Measurements from ENCODE around the gene ARHGAP29.

Gene ARHGAP29

DNA sequence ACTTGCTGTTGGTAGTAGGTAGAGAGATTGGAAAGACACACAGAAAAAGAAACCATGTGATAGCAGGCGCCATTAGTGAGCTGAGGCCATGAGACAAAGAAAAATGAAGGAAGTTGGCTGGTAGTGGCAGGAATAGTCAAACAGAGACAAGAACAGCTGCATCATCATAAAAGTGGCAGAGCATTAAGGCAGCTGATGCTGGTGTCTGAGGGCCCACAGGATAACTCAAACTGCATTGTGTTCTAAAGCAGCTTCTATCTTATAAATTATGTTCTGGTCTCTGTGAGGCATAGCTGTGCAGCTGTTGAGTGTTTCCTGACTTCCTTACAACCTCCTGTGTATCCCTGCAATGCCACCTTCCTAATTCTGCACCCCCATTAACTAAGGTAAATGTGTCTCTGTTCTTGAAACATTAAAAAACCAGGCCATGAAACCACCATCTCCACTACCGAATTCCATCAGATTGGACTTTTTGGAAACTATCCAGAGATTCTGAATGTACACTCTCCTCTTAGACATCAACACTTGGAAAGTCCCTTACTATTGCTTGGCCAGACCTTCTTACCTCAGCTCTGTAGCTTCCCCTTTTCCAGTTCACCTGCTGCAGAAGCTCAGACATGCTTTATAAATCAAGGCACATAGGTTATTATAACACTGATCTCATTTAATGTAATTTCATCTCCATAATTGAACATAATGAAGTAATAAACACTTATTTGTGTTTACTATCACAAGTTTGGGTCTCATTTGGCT is 23.4 kb upstream of the ARHGAP29 start:
- DNase-seq = no peak

- DNase-seq = no peak
Measured at GRCh38 chr1:94259635-94260289, 22.4 kb upstream of the ARHGAP29 start.

- no peak for DNase-seq
Measured at GRCh38 chr1:94258873-94259331, 21.5 kb upstream of the ARHGAP29 start.

DNA sequence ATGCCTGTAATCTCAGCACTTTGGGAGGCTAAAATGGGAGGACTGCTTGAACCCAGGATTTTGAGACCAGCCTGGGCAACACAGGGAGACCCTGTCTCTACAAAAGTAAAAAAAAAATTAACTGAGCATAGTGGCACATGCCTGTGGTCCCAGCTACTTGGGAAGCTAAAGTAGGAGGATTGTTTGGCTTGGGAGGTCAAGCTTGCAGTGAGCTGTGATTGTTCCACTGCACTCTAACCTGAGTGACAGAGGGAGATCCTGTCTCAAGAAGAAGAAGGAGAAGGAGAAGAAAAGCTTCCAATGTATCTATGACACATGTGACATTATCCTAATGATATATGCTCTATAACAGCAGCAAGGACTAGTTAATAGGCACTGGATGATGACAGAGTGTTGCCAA is 20.1 kb upstream of the ARHGAP29 start:
- DNase-seq = no peak

- DNase-seq = no peak
Measured at GRCh38 chr1:94255476-94255875, 18.1 kb upstream of the ARHGAP29 start.

DNA sequence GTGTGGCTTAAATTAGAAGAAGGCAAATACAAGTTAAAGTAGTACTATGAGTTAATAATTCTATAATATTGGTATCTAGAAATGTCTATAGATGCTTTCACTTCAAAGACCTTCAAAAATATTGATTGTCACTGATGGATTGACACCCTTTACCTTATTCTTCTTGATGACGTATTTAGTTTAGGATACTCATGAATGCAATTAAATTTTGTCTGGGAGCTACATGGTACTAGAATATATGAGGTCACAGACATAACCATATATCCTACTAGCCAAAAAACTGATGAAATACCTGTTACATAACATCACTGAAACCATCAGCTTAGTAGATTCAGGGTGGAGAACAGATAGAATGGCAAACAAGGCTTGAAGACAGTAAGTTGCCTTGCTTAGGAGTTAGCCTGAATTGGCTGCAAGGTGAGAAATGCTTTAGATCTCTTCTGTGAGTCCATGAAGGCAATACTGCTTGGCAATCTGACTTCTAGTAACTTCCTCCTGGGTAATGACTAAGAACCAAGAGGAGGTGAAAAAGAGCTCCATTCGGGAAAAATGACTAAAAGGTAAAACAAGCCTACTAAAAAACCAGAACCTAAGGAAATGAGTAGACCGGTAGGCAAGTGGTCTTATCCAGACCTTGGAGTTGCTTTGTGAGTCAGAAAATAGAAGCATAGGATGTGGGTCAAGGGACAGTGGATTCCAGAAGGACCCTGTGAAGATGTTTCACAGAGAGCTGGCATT is 16.9 kb upstream of the ARHGAP29 start:
- no peak for DNase-seq

DNA sequence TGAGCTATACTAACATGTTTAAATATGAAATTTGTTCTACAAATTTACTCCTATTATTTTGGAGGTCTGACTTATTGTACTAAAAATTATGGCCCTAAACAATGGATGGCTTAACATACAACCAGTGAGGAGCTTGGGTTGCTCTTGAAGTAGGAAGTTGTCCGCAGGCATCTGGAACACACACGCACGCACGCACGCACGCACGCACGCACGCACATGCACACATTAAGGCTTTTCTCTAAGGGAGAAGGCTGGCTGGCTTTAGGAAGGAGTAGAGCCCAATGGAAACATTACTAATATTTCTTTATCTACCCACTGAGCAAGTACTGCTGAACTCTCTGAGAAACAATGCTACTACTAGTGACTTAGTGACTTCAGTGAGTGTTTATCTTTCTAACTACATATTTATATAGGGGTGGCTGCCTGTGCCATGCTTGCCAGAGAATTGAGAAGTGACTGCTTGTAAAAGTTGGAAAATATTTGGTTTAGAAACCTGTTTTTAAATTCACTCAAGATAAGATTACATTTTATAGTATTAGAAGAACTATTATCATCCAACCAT is 16.2 kb upstream of the ARHGAP29 start:
- DNase-seq = no peak

- DNase-seq = no peak
Measured at GRCh38 chr1:94250341-94250740, 13.0 kb upstream of the ARHGAP29 start.

DNA sequence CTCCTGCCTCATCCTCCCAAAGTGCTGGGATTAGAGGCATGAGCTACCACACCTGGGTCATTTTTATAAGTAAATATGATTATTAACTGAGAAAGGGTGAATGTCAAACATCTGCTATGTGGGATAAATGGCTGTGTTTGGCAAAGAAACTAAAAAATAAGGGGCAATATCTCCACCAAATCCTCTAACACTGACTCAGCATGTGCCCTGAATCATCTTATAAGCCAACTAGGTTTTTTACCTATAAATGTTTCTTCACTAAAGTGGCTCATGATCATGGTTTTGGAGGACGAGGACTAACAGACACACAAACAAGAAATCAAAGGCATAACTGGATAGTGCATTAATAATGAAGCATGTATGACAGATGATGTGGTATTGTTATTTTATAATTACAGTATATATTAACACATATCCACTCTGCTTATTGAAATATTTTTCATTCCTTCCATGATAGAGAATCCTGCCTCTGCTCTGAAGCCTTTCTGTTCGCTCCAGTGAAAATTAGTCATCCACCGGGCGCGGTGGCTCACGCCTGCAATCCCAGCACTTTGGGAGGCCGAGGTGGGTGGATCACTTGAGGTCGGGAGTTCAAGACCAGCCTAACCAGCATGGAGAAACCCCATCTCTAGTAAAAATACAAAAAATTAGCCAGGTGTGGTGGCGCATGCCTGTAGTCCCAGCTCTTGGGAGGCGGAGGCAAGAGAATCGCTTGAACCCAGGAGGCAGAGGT is 11.7 kb upstream of the ARHGAP29 start:
- DNase-seq = no peak

DNA sequence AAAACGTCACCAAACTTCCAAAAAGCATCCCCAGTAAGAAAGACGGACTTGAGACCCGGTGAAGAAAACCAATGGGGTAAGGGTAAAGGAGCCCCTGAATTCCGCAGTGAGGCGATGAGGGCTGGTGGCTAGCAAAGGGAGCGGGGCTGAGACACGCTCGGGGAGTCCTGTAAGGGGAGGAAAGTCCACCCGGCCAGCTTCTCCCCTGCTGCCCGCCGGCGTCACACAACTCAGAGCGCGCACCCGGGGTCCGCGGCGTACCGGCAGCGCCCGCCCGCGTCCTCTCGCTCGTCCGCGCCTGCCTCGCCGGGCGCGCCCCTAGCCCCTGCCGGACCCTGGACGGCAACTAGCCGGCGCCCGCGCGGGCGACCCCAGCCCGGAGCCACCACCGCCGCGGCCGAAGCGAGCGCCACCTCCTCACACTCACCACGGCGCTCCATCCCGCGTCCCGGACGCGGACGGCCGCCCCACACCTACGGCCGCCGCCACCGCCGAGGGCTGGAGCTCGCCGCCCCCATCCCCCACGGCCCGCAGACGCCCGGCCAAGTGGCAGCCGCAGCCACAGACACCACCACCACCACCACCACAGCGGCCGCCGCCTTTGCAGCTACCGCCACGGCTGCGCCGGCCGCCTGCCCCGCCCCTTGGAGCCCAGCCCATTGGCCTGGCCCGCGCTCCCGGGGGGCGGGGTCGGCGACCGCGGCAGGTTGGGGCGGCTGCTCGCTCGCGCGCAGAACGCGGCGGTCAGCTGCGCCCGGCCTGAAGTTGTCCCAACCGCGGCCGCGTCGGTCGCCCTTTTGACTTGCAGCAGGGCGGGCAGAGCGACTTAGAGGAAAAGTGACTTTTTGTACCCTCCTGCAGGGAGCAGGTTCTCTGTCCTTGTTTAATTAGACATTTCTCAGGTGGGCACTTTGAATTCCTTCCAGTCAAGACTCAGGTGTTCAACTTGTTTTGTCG is 10.0 kb upstream of the ARHGAP29 start:
- DNase-seq = peak; percentile 67

GRCh38 chr1:94246692-94247137 is 9.3 kb upstream of the ARHGAP29 start:
- DNase-seq = no peak

- no peak for DNase-seq
Measured at GRCh38 chr1:94245747-94246438, 8.5 kb upstream of the ARHGAP29 start.

GRCh38 chr1:94244816-94245215 is 7.4 kb upstream of the ARHGAP29 start:
- no peak for DNase-seq

DNA sequence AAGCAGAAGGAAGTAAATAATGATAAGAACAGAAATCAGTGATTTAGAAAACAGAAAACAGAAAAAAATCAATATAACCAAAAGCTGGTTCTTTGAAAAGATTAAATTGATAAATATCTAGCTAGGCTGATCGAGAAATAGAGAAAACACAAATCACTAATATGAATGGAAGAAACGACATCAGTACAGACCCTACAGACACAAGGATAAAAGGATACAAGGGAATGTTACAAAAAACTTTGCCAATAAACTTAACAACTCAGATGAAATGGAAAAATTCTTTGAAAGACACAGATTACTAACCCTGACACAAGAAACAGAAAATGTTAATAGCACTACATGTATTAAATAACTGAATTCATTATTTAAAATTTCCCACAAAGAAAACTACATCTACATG is 6.3 kb upstream of the ARHGAP29 start:
- no peak for DNase-seq

- DNase-seq = no peak
Measured at GRCh38 chr1:94240822-94241221, 3.4 kb upstream of the ARHGAP29 start.

- no peak for DNase-seq
Measured at GRCh38 chr1:94239796-94240195, 2.4 kb upstream of the ARHGAP29 start.

DNA sequence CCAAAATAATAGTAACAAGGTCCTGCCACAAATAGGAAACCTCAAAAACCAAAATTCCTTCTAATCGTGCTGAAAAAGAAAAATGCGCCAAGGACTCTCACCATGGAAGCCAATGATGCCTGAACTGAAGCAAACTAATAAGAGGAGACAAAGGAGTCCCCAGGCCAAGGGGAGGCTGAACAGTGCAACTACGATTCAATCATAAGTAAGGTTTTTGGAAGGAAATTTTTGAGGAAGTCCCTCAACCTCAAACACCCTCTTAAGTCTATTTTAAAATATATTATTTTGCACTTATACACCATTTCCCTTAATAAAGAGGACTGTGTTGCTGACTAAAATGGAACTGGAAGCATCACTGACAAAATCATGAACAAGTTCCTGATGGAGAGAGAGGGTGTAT is 1.7 kb upstream of the ARHGAP29 start:
- no peak for DNase-seq

DNA sequence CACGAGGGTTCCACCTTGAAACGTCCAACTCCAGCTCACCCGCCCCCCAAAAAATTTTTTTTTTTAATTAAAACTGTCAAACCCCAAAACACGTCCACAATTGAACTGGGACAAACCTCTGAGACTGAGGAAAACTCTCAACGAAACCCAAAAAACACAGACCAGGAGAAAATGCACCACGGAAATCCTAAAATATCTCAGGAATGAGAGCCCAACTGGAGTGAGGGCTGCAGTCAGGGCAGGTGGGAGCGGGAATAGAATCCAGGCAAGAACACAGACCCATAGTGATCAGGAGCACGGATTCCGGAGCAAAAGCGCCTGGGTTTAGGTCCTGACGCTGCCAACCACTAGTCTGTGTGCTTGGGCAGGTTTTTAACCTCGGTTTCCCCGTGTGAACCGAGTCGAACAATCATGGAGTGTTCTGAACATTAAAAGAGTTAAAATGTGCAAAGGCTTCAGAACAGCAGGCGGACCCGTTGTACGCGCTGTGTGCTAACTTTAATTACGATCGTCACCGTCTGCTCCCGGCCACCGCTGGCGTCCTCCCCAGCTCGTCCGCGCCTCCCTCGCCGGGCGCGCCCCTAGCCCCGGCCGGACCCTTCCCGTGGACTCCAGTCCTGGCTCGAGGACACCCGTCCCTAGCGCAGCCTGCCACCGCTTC is 624 bp downstream of the ARHGAP29 start:
- DNase-seq = no peak

GRCh38 chr1:94236013-94236491 is 1.3 kb downstream of the ARHGAP29 start:
- peak; percentile 39 for DNase-seq

All from left hindlimb (tissue), 1 donor.